Panc1 (cell line): ENCODE results near the gene C12orf57. TPM values are rescaled to one million over a fixed set of nuclear protein-coding genes. Genes with fewer than 3 reads are reported as not detected.
A peak's percentile ranks its signal among the peaks of the same experiment; 100 is the strongest.

ENCODE experiments used
- ATAC-seq: fragments of 200-7000 bp; cut with Tn5 transposase; 2 replicates; pipeline ENCODE4 v1.9.1; 2020; ENCODE audit warnings: mild to moderate bottlenecking, moderate library complexity
- BruUV-seq: library from RNA; stranded (reverse); fragments of 400-500 nt; replicated peaks from 2 replicates; lab custom pipeline; 2021; lab: Mats Ljungman, UMichigan
- CTCF ChIA-PET: fragments of 300-600 bp; sonication (Branson Sonifier 250); formaldehyde crosslinking; loops from one replicate; lab custom pipeline; 2022; ENCODE audit warnings: antibody characterized with exemption; lab: Charles Lee
- POLR2A ChIA-PET: fragments of 300-600 bp; sonication (Branson Sonifier 250); formaldehyde crosslinking; loops from one replicate; lab custom pipeline; 2022; ENCODE audit warnings: antibody characterized with exemption; lab: Charles Lee
- DNase-seq: peaks from one replicate; pipeline ENCODE4 v3.0.0-alpha.2; 2010; ENCODE audit warnings: low read depth, low spot score
- H3K27ac ChIP-seq: 2 replicates; pipeline ENCODE4 v1.5.1; 2011; ENCODE audit warnings: mild to moderate bottlenecking, low read length, inconsistent platforms
- H3K27me3 ChIP-seq: fragments of 200-500 bp; sonication (Bioruptor generic); 2 replicates; pipeline ENCODE4 v1.6.0; 2014; ENCODE audit warnings: low read length, inconsistent platforms; ENCODE audit not compliant: control insufficient read depth, insufficient read depth
- H3K36me3 ChIP-seq: fragments of 200-500 bp; sonication (Bioruptor generic); 2 replicates; pipeline ENCODE4 v1.5.1; 2014; ENCODE audit warnings: inconsistent platforms, mild to moderate bottlenecking, low read length, moderate library complexity; ENCODE audit not compliant: control insufficient read depth, insufficient read depth
- H3K4me1 ChIP-seq: 2 replicates; pipeline ENCODE4 v1.5.1; 2011; ENCODE audit warnings: inconsistent platforms, mild to moderate bottlenecking, low read length, moderate library complexity; ENCODE audit not compliant: control insufficient read depth, insufficient read depth
- H3K4me3 ChIP-seq, 2 experiments: 2 replicates each; pipeline ENCODE4 v1.5.1; 2011 to 2012; ENCODE audit warnings: low read depth in 2 of 2, low read length in 2 of 2, mild to moderate bottlenecking in 2 of 2, inconsistent platforms in 1 of 2, moderate library complexity in 1 of 2
- H3K9me3 ChIP-seq: fragments of 200-500 bp; sonication (Bioruptor generic); 2 replicates; pipeline ENCODE4 v1.5.1; 2014; ENCODE audit warnings: low read depth, mild to moderate bottlenecking, inconsistent platforms, low read length, moderate library complexity; ENCODE audit not compliant: control insufficient read depth, insufficient read depth
- CTCF ChIP-seq: fragments of 450-650 bp; IDR thresholded peaks from 2 replicates; pipeline ENCODE4 v1.5.1; 2017; ENCODE audit warnings: mild to moderate bottlenecking
- POLR2AphosphoS5 ChIP-seq: IDR thresholded peaks from 2 replicates; pipeline ENCODE4 v1.6.1; 2012; ENCODE audit warnings: mild to moderate bottlenecking, low read depth, low read length, moderate library complexity
- REST ChIP-seq, 2 experiments: IDR thresholded peaks; 2 replicates each; pipeline ENCODE4 v1.6.1; 2011 to 2012; ENCODE audit warnings: low read depth in 2 of 2, control low read depth in 1 of 2, low read length in 1 of 2, mild to moderate bottlenecking in 1 of 2, moderate library complexity in 1 of 2; ENCODE audit not compliant: insufficient read depth in 1 of 2
- SIN3A ChIP-seq: IDR thresholded peaks from 2 replicates; pipeline ENCODE4 v1.6.1; 2012; ENCODE audit warnings: low read depth, mild to moderate bottlenecking, low read length, moderate library complexity, borderline replicate concordance; ENCODE audit not compliant: insufficient read depth
- TCF7L2 ChIP-seq: IDR thresholded peaks from 2 replicates; pipeline ENCODE4 v1.6.1; 2011; ENCODE audit warnings: mild to moderate bottlenecking, low read depth, low read length, inconsistent platforms
- in situ Hi-C: cut with HindIII; loops from 2 replicates; pipeline ENCODE4 v1.10.0; 2016; ENCODE audit warnings: low sequenced_read_pairs, low pct_unique_long_range_greater_than_20kb
- intact Hi-C: fragments of 100-400 bp; cut with micrococcal nuclease; formaldehyde crosslinking; loops from one replicate; pipeline ENCODE4 v1.10.0; 2022; ENCODE audit not compliant: unreplicated experiment
- total RNA-seq: library from RNA; stranded (reverse); gene quantifications from one replicate; pipeline ENCODE4 v1.2.1, GENCODE V29; 2021; ENCODE audit not compliant: unreplicated experiment

The C12orf57 gene
- total RNA-seq, 1 experiment from 2014 or later: 126 TPM

- intact Hi-C loops (no loop called here), in situ Hi-C loops (no loop called here)
- no peaks in the 10 kb centered on the region for H3K9me3 ChIP-seq
- TF ChIP-seq CTCF: no peak
- TF ChIP-seq SIN3A: no peak
- TF ChIP-seq POLR2AphosphoS5: no peak
- no peak for TF ChIP-seq REST (IDR thresholded peaks at IDR 0.05; ENCODE audit: insufficient read depth in 1 of 2, low read depth in 2 of 2, low read length in 1 of 2)
- TF ChIP-seq TCF7L2: no peak
- no peak overlapping the region for H3K4me3 ChIP-seq
- H3K27ac ChIP-seq: peak overlapping the region; percentile 44; the same call in 1 of the 2 replicates
- ATAC-seq (no peak), DNase-seq (no peak)
- BruUV-seq: no TSS peak
- CTCF ChIA-PET: no interaction called here
- H3K27me3 ChIP-seq: no peaks in the 10 kb centered on the region
- POLR2A ChIA-PET: interaction anchor here (0.6 kb wide), 1 partner anchor 18 kb away, joined by 4 read pairs; no protein-coding TSS in a partner anchor
- peaks cover 16% of the 10 kb centered on the region for H3K36me3 ChIP-seq
- peaks cover 20% of the 10 kb centered on the region for H3K4me1 ChIP-seq
Observed at GRCh38 chr12:6967651-6968100, 23.9 kb downstream of the C12orf57 start.

- H3K36me3 ChIP-seq: peaks cover 16% of the 10 kb centered on the region
- intact Hi-C loops: no loop called here
Observed at GRCh38 chr12:6968426-6968825, 24.6 kb downstream of the C12orf57 start.

More at GRCh38 chr12:6968426-6968825, 24.6 kb downstream of the C12orf57 start:
- Histone ChIP-seq H3K9me3 (no peaks in the 10 kb centered on the region), H3K4me3 (peak overlapping the region in 1 of 2 experiments; percentile 71; a peak in 2 of 4 replicates), H3K27me3 (no peaks in the 10 kb centered on the region), H3K27ac (peak overlapping the region; percentile 91), H3K4me1 (peaks cover 23% of the 10 kb centered on the region)
- in situ Hi-C loops: no loop called here
- BruUV-seq: no TSS peak
- ChIA-PET CTCF (no interaction called here), POLR2A (interaction anchor here (0.5 kb wide), 1 partner anchor 60 kb away, joined by 7 read pairs; no protein-coding TSS in a partner anchor)
- TF ChIP-seq TCF7L2: no peak
- no peak for TF ChIP-seq REST (IDR thresholded peaks at IDR 0.05; ENCODE audit: insufficient read depth in 1 of 2, low read depth in 2 of 2, low read length in 1 of 2)
- no peak for TF ChIP-seq SIN3A
- no peak for TF ChIP-seq POLR2AphosphoS5
- TF ChIP-seq CTCF: no peak
- no peak for DNase-seq
- no peak for ATAC-seq
